Measurements from ENCODE around the gene OPN1SW.

The OPN1SW gene

GRCh38 chr7:128734890-128735289 is 40.7 kb downstream of the OPN1SW start:
- H3K27ac ChIP-seq (ENCODE audit: low read depth, low read length, poor library complexity, severe bottlenecking), result no peak overlapping the region
- H3K9me2 ChIP-seq (ENCODE audit: low read depth, low read length), result no peaks in the 10 kb centered on the region
- no peaks in the 10 kb centered on the region for H3F3A ChIP-seq (ENCODE audit: insufficient read depth, low read length)
- H3K9ac ChIP-seq (ENCODE audit: low read length), result no peak overlapping the region
- peaks cover 19% of the 10 kb centered on the region for H3K4me1 ChIP-seq (ENCODE audit: insufficient read depth, low read length, severe bottlenecking)
- no peak overlapping the region for H2AFZ ChIP-seq (ENCODE audit: low read length)
- H3K4me2 ChIP-seq (ENCODE audit: low read length), result no peak overlapping the region
- H3K27me3 ChIP-seq (ENCODE audit: insufficient read depth, low read length), result peaks cover 3% of the 10 kb centered on the region; the same call in 1 of the 2 replicates
- peaks cover 6% of the 10 kb centered on the region for H3K79me2 ChIP-seq (ENCODE audit: insufficient read depth, low read length)
- H3K36me3 ChIP-seq (ENCODE audit: insufficient read depth, low read length), result no peaks in the 10 kb centered on the region
- TF ChIP-seq, protein P1, sequence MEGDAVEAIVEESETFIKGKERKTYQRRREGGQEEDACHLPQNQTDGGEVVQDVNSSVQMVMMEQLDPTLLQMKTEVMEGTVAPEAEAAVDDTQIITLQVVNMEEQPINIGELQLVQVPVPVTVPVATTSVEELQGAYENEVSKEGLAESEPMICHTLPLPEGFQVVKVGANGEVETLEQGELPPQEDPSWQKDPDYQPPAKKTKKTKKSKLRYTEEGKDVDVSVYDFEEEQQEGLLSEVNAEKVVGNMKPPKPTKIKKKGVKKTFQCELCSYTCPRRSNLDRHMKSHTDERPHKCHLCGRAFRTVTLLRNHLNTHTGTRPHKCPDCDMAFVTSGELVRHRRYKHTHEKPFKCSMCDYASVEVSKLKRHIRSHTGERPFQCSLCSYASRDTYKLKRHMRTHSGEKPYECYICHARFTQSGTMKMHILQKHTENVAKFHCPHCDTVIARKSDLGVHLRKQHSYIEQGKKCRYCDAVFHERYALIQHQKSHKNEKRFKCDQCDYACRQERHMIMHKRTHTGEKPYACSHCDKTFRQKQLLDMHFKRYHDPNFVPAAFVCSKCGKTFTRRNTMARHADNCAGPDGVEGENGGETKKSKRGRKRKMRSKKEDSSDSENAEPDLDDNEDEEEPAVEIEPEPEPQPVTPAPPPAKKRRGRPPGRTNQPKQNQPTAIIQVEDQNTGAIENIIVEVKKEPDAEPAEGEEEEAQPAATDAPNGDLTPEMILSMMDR (IDR thresholded peaks at IDR 0.05; ENCODE audit: low read length), result no peak
- TF ChIP-seq EZH2 (IDR thresholded peaks at IDR 0.05; ENCODE audit: borderline replicate concordance, low read length), result no peak
- no peak overlapping the region for H3K4me3 ChIP-seq (ENCODE audit: low read depth, low read length, poor library complexity, severe bottlenecking)
- no peaks in the 10 kb centered on the region for H4K20me1 ChIP-seq (ENCODE audit: insufficient read depth, low read length)
- no peaks in the 10 kb centered on the region for H3K9me3 ChIP-seq (ENCODE audit: low read length)

DNA sequence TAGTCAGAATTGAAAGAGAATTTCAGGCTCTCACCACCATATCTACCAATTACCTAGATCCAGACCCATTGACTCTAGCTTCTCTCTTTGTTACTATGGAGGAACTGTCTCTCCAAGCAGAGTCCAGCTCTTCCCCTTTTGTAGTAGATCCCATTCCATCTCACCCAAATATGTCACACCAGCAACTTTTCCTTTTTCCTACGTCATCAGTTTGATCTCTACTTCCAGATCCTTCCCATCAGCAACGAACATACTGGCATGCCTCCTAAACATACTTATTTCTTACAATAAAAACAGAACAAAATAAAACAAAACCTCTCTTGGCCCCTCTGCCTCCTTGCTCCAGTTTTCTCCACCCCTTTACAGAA is 42.3 kb downstream of the OPN1SW start:
- Histone ChIP-seq H3K27ac (ENCODE audit: low read depth, low read length, poor library complexity, severe bottlenecking) (no peak overlapping the region), H3K9me2 (ENCODE audit: low read depth, low read length) (no peaks in the 10 kb centered on the region), H3K4me3 (ENCODE audit: low read depth, low read length, poor library complexity, severe bottlenecking) (no peak overlapping the region), H3K79me2 (ENCODE audit: insufficient read depth, low read length) (no peaks in the 10 kb centered on the region), H3K9me3 (ENCODE audit: low read length) (no peaks in the 10 kb centered on the region), H3K36me3 (ENCODE audit: insufficient read depth, low read length) (no peaks in the 10 kb centered on the region), H3K27me3 (ENCODE audit: insufficient read depth, low read length) (peaks cover 8% of the 10 kb centered on the region; the same call in 1 of the 2 replicates), H3K4me1 (ENCODE audit: insufficient read depth, low read length, severe bottlenecking) (peaks cover 12% of the 10 kb centered on the region), H2AFZ (ENCODE audit: low read length) (no peak overlapping the region), H3K4me2 (ENCODE audit: low read length) (no peak overlapping the region), H3F3A (ENCODE audit: insufficient read depth, low read length) (no peaks in the 10 kb centered on the region), H4K20me1 (ENCODE audit: insufficient read depth, low read length) (no peaks in the 10 kb centered on the region), H3K9ac (ENCODE audit: low read length) (no peak overlapping the region)
- no peak for TF ChIP-seq EZH2 (IDR thresholded peaks at IDR 0.05; ENCODE audit: borderline replicate concordance, low read length)
- TF ChIP-seq, protein P1 (IDR thresholded peaks at IDR 0.05; ENCODE audit: low read length), result no peak

DNA sequence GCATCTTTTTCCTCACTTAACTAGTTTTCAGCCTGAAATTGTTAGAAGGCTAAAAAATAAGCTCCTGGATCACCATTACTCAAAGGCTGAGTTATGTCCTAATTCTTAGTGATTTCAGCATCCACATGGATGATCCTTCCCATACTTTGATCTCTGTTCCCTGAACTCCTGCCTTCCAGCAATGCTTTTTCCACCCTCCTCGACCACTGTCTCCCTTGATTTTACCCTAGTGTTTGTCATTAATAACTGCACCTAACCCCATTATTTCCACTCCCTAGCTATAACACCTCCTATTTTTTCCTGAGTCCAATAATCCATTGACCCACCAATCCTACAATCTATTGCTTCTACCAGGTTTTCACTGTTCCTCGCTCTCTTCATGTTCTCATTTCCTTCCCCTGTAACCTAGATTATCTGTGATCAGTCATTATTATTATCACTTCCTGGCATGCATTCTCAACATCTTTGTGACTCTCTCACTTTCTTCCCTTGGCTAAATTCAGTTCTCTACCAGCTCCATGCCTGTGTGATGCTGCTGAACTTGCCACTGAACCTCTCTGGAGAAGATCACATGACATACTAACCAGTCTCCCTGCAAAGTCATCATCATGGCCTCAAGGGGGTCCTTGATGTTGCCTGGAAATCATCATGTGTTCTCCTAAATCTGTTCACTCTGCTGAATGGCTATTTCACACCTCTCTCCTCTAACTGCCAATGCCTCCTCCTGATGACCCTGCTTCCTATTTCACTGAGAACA is 42.9 kb downstream of the OPN1SW start:
- no peaks in the 10 kb centered on the region for H3F3A ChIP-seq (ENCODE audit: insufficient read depth, low read length)
- H3K4me1 ChIP-seq (ENCODE audit: insufficient read depth, low read length, severe bottlenecking), result peaks cover 10% of the 10 kb centered on the region
- no peaks in the 10 kb centered on the region for H3K9me2 ChIP-seq (ENCODE audit: low read depth, low read length)
- H3K4me2 ChIP-seq (ENCODE audit: low read length), result no peak overlapping the region
- H3K9me3 ChIP-seq (ENCODE audit: low read length), result no peaks in the 10 kb centered on the region
- H3K4me3 ChIP-seq (ENCODE audit: low read depth, low read length, poor library complexity, severe bottlenecking), result no peak overlapping the region
- H3K79me2 ChIP-seq (ENCODE audit: insufficient read depth, low read length), result no peaks in the 10 kb centered on the region
- H3K27me3 ChIP-seq (ENCODE audit: insufficient read depth, low read length), result peaks cover 10% of the 10 kb centered on the region; the same call in 1 of the 2 replicates
- no peak overlapping the region for H3K9ac ChIP-seq (ENCODE audit: low read length)
- H3K27ac ChIP-seq (ENCODE audit: low read depth, low read length, poor library complexity, severe bottlenecking), result no peak overlapping the region
- no peak overlapping the region for H2AFZ ChIP-seq (ENCODE audit: low read length)
- H3K36me3 ChIP-seq (ENCODE audit: insufficient read depth, low read length), result no peaks in the 10 kb centered on the region
- TF ChIP-seq EZH2 (IDR thresholded peaks at IDR 0.05; ENCODE audit: borderline replicate concordance, low read length), result no peak
- TF ChIP-seq, protein P1 (IDR thresholded peaks at IDR 0.05; ENCODE audit: low read length), result no peak
- no peaks in the 10 kb centered on the region for H4K20me1 ChIP-seq (ENCODE audit: insufficient read depth, low read length)

All from OCI-LY1 (cell line).